GM21825 (cell line): ENCODE measurements around the gene ADAMTS2.
"Not testable (repeated sequence)": the region's sequence is repeated elsewhere in the genome, so short reads cannot be mapped to it uniquely, and the experiment has no call there.

Source experiments
- ATAC-seq: cut with Tn5 transposase; IDR thresholded peaks from one replicate; pipeline ENCODE4 v1.9.1; 2021; ENCODE audit warnings: mild to moderate bottlenecking, moderate library complexity; ENCODE audit not compliant: unreplicated experiment

ADAMTS2 gene

GRCh38 chr5:179118756-179119414 lies 226.4 kb downstream of the ADAMTS2 start:
- no peak for ATAC-seq

- ATAC-seq = no peak
Measured at GRCh38 chr5:179118338-179118737, 226.9 kb downstream of the ADAMTS2 start.

GRCh38 chr5:179115845-179116524 lies 229.3 kb downstream of the ADAMTS2 start:
- no peak for ATAC-seq

- no peak for ATAC-seq
Measured at GRCh38 chr5:179115307-179115706, 230.0 kb downstream of the ADAMTS2 start.

- ATAC-seq = no peak
Measured at GRCh38 chr5:179114756-179115155, 230.5 kb downstream of the ADAMTS2 start.

- ATAC-seq = no peak
Measured at GRCh38 chr5:179113945-179114641, 231.2 kb downstream of the ADAMTS2 start.

- ATAC-seq = no peak
Measured at GRCh38 chr5:179113143-179113530, 232.1 kb downstream of the ADAMTS2 start.

GRCh38 chr5:179112469-179113142 lies 232.7 kb downstream of the ADAMTS2 start:
- no peak for ATAC-seq

- ATAC-seq = no peak
Measured at GRCh38 chr5:179111267-179112207, 233.7 kb downstream of the ADAMTS2 start.

- ATAC-seq = no peak
Measured at GRCh38 chr5:179110528-179110927, 234.7 kb downstream of the ADAMTS2 start.

GRCh38 chr5:179101282-179101681 lies 244.0 kb downstream of the ADAMTS2 start:
- not testable (repeated sequence) for ATAC-seq

- no peak for ATAC-seq
Measured at GRCh38 chr5:179089502-179089901, 255.8 kb downstream of the ADAMTS2 start.

GRCh38 chr5:179080724-179081123 lies 264.5 kb downstream of the ADAMTS2 start:
- no peak for ATAC-seq

- ATAC-seq = no peak
Measured at GRCh38 chr5:179079165-179079987, 265.9 kb downstream of the ADAMTS2 start.

- ATAC-seq = no peak
Measured at GRCh38 chr5:179065703-179066102, 279.6 kb downstream of the ADAMTS2 start.

- ATAC-seq = no peak
Measured at GRCh38 chr5:179061025-179061424, 284.2 kb downstream of the ADAMTS2 start.
